K562 (cell line): ENCODE results near the gene PLXDC1. TPM values are rescaled to one million over a fixed set of nuclear protein-coding genes. Genes with fewer than 3 reads are reported as not detected.

ENCODE experiments used
- ARID4B ChIP-seq: sonication (generic); formaldehyde crosslinking; IDR thresholded peaks from 2 replicates; pipeline ENCODE4 v1.8.0; 2022; ENCODE audit warnings: mild to moderate bottlenecking, missing genetic modification reagents
- C11orf30 ChIP-seq: fragments of 450-650 bp; IDR thresholded peaks from 2 replicates; pipeline ENCODE4 v1.6.1; 2016; ENCODE audit warnings: low read depth, mild to moderate bottlenecking
- CBFB ChIP-seq: sonication (generic); formaldehyde crosslinking; IDR thresholded peaks from 2 replicates; pipeline ENCODE4 v1.4.0; 2020; ENCODE audit warnings: mild to moderate bottlenecking, missing genetic modification reagents
- CHD2 ChIP-seq: IDR thresholded peaks from 2 replicates; pipeline ENCODE4 v1.6.1; 2011; ENCODE audit warnings: low read depth, low read length
- EGR1 ChIP-seq: fragments of 450-650 bp; conservative IDR thresholded peaks from 2 replicates; pipeline ENCODE4 v1.6.1; 2017; ENCODE audit warnings: mild to moderate bottlenecking
- EP400 ChIP-seq: fragments of 450-650 bp; IDR thresholded peaks from 2 replicates; pipeline ENCODE4 v1.6.1; 2017; ENCODE audit warnings: antibody characterized with exemption, mild to moderate bottlenecking, moderate library complexity
- HNRNPLL ChIP-seq: fragments of 200-400 bp; formaldehyde crosslinking; IDR thresholded peaks from 2 replicates; pipeline ENCODE4 v1.6.1; 2017; ENCODE audit warnings: low read length, low read depth, mild to moderate bottlenecking; ENCODE audit not compliant: poor library complexity, severe bottlenecking
- IRF2 ChIP-seq: sonication (generic); formaldehyde crosslinking; IDR thresholded peaks from 2 replicates; pipeline ENCODE4 v1.8.1; 2022; ENCODE audit warnings: mild to moderate bottlenecking, missing genetic modification reagents
- LEF1 ChIP-seq: fragments of 450-650 bp; IDR thresholded peaks from 2 replicates; pipeline ENCODE4 v1.6.1; 2016; ENCODE audit warnings: mild to moderate bottlenecking
- MEIS2 ChIP-seq: fragments of 450-650 bp; IDR thresholded peaks from 2 replicates; pipeline ENCODE4 v1.6.1; 2014; ENCODE audit warnings: mild to moderate bottlenecking; ENCODE audit not compliant: partially characterized antibody
- NFIX ChIP-seq: fragments of 250-450 bp; sonication (Bioruptor Pico); IDR thresholded peaks from 2 replicates; pipeline ENCODE4 v1.4.0; 2020; ENCODE audit warnings: low read depth, mild to moderate bottlenecking, moderate library complexity
- NFRKB ChIP-seq: fragments of 450-650 bp; IDR thresholded peaks from 2 replicates; pipeline ENCODE4 v1.6.1; 2016; ENCODE audit warnings: low read depth
- NKRF ChIP-seq: fragments of 450-650 bp; IDR thresholded peaks from 2 replicates; pipeline ENCODE4 v1.6.1; 2016; ENCODE audit warnings: borderline replicate concordance
- PHF20 ChIP-seq: fragments of 450-650 bp; IDR thresholded peaks from 2 replicates; pipeline ENCODE4 v1.6.1; 2018; ENCODE audit not compliant: partially characterized antibody
- POU5F1 ChIP-seq: fragments of 150-350 bp; IDR thresholded peaks from 2 replicates; pipeline ENCODE4 v1.6.1; 2014; ENCODE audit warnings: borderline replicate concordance, low read length, low read depth, mild to moderate bottlenecking; ENCODE audit not compliant: partially characterized antibody
- RHOXF2B ChIP-seq: fragments of 250-450 bp; sonication (Bioruptor Pico); conservative IDR thresholded peaks from 2 replicates; pipeline ENCODE4 v1.5.1; 2021
- SMAD4 ChIP-seq: fragments of 250-450 bp; sonication (Bioruptor Pico); conservative IDR thresholded peaks from 2 replicates; pipeline ENCODE4 v1.8.0; 2021; ENCODE audit warnings: inconsistent platforms, mild to moderate bottlenecking, moderate library complexity
- SRF ChIP-seq, 2 experiments: fragments of 250-450, 450-650 bp in 1 of 2; sonication (Bioruptor Pico) in 1 of 2; sonication (generic) in 1 of 2; formaldehyde crosslinking; IDR thresholded peaks; 2 replicates each; pipeline versions ENCODE4 v1.5.0 to v1.5.1; 2020 to 2022; ENCODE audit warnings: mild to moderate bottlenecking in 1 of 2, missing genetic modification reagents in 1 of 2
- SRSF3 ChIP-seq: fragments of 200-400 bp; formaldehyde crosslinking; IDR thresholded peaks from 2 replicates; pipeline ENCODE4 v1.6.1; 2016; ENCODE audit warnings: mild to moderate bottlenecking, low read length, moderate library complexity; ENCODE audit not compliant: insufficient read depth
- TOE1 ChIP-seq, 2 experiments: fragments of 450-650 bp in 1 of 2; sonication (generic) in 1 of 2; formaldehyde crosslinking in 1 of 2; IDR thresholded peaks; 2 replicates each; pipeline versions ENCODE4 v1.7.1 to v1.8.0; 2016 to 2022; ENCODE audit warnings: borderline replicate concordance in 2 of 2, mild to moderate bottlenecking in 2 of 2, antibody characterized with exemption in 1 of 2, inconsistent platforms in 1 of 2, low read depth in 1 of 2, missing genetic modification reagents in 1 of 2, moderate library complexity in 1 of 2
- ZNF24 ChIP-seq: fragments of 450-650 bp; IDR thresholded peaks from 2 replicates; pipeline ENCODE4 v1.6.1; 2016
- ZNF507 ChIP-seq: conservative IDR thresholded peaks from 2 replicates; pipeline ENCODE4 v1.6.1; 2017; ENCODE audit warnings: missing genetic modification characterization, missing compliant biosample characterization
- polyA plus RNA-seq, 8 experiments: library from polyadenylated mRNA; depleted of rRNA in 4 of 8; stranded (reverse) in 5 of 8; unstranded in 3 of 8; fragments of >200 nt; fragmentation: Nextera tagmentation in 2 of 8; fragmentation: Illumina TruSeq in 1 of 8; extraction: Ambion mirVana in 2 of 8; extraction: Trizol in 1 of 8; gene quantifications; 2 replicates each; pipeline versions ENCODE4 v1.2.1 to v1.2.3, GENCODE V29; 2011 to 2014; ENCODE audit warnings: inconsistent platforms in 1 of 8, missing spikeins in 1 of 8
- total RNA-seq, 7 experiments: library from RNA; depleted of rRNA in 6 of 7; stranded (reverse); fragments of >200 nt in 6 of 7; fragmentation: Illumina TruSeq in 2 of 7; extraction: Trizol in 2 of 7; gene quantifications; 2 replicates each; pipeline versions ENCODE4 v1.2.1 to v1.2.3, GENCODE V29; 2011 to 2021; ENCODE audit warnings: low replicate concordance in 1 of 7
- TF ChIP-seq, protein P1 (sequence below): fragments of 450-650 bp; IDR thresholded peaks from 2 replicates; pipeline ENCODE4 v1.6.1; 2017; ENCODE audit warnings: mild to moderate bottlenecking, moderate library complexity

Gene PLXDC1
- total and polyA plus RNA-seq, 9 of the 15 experiments (the other 6 are each of a cell fraction or from before 2014, with no cell fraction given): not detected

GRCh38 chr17:39199820-39200069, 48.3 kb upstream of the PLXDC1 start (continued):
- no peak for TF ChIP-seq CBFB
- 0 out of 2 replicates have a peak, but pooled peaks have one; percentile 5 for TF ChIP-seq LEF1
- no peak for TF ChIP-seq ARID4B
- no peak for TF ChIP-seq CHD2
- peak; percentile 6 for TF ChIP-seq PHF20
- no peak for TF ChIP-seq POU5F1
- 0 out of 2 replicates have a peak, but pooled peaks have one; percentile 35 for TF ChIP-seq C11orf30
- TF ChIP-seq NFRKB: no peak
- TF ChIP-seq NFIX (CRISPR knock-in tag): no peak
- peak; percentile 98 for TF ChIP-seq TOE1 (IDR thresholded peaks at IDR 0.05; ENCODE audit: borderline replicate concordance)
- no peak for TF ChIP-seq TOE1 (CRISPR knock-in tag; IDR thresholded peaks at IDR 0.05; ENCODE audit: borderline replicate concordance, low read depth)
- TF ChIP-seq EP400: no peak
- no peak for TF ChIP-seq NKRF
- no peak for TF ChIP-seq SRSF3
- TF ChIP-seq SMAD4 (CRISPR knock-in tag): no peak
- no peak for TF ChIP-seq SRF (CRISPR knock-in tag; IDR thresholded peaks at IDR 0.05)
- TF ChIP-seq, protein P1, sequence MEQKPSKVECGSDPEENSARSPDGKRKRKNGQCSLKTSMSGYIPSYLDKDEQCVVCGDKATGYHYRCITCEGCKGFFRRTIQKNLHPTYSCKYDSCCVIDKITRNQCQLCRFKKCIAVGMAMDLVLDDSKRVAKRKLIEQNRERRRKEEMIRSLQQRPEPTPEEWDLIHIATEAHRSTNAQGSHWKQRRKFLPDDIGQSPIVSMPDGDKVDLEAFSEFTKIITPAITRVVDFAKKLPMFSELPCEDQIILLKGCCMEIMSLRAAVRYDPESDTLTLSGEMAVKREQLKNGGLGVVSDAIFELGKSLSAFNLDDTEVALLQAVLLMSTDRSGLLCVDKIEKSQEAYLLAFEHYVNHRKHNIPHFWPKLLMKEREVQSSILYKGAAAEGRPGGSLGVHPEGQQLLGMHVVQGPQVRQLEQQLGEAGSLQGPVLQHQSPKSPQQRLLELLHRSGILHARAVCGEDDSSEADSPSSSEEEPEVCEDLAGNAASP: no peak
- TF ChIP-seq EGR1: peak; percentile 91
- peak; percentile 62 for TF ChIP-seq MEIS2
- TF ChIP-seq ZNF507: no peak
- TF ChIP-seq IRF2 (CRISPR knock-in tag): no peak
- TF ChIP-seq RHOXF2B: no peak
- TF ChIP-seq HNRNPLL: peak; percentile 83
- TF ChIP-seq ZNF24: no peak
